Osteoblast (primary cell): ENCODE measurements around the gene RRP15. TPM values are rescaled to one million over a fixed set of nuclear protein-coding genes. Genes with fewer than 3 reads are reported as not detected.

Experiments
- DNase-seq: peaks from one replicate; pipeline ENCODE4 v3.0.0; 2011; ENCODE audit warnings: low spot score, mixed read lengths; ENCODE audit not compliant: insufficient read length; ENCODE audit errors: missing footprints
- H2AFZ ChIP-seq: 2 replicates; pipeline ENCODE4 v1.6.0; 2011; ENCODE audit warnings: mild to moderate bottlenecking, low read length
- H3K27ac ChIP-seq: 2 replicates; pipeline ENCODE4 v1.5.1; 2011; ENCODE audit warnings: mild to moderate bottlenecking, low read depth, low read length, moderate library complexity
- H3K27me3 ChIP-seq: 2 replicates; pipeline ENCODE4 v1.6.0; 2012; ENCODE audit warnings: mild to moderate bottlenecking, control low read depth, inconsistent platforms, low read length, moderate library complexity; ENCODE audit not compliant: insufficient read depth
- H3K36me3 ChIP-seq: 2 replicates; pipeline ENCODE4 v1.5.1; 2011; ENCODE audit warnings: mild to moderate bottlenecking, low read length, control low read depth, moderate library complexity; ENCODE audit not compliant: insufficient read depth
- H3K4me1 ChIP-seq: 2 replicates; pipeline ENCODE4 v1.5.1; 2011; ENCODE audit warnings: mild to moderate bottlenecking, low read length, control low read depth, moderate library complexity; ENCODE audit not compliant: insufficient read depth
- H3K4me2 ChIP-seq: 2 replicates; pipeline ENCODE4 v1.6.0; 2011; ENCODE audit warnings: mild to moderate bottlenecking, low read length; ENCODE audit not compliant: insufficient read depth
- H3K4me3 ChIP-seq: fragments of 200-600 bp; sonication (generic); 3 replicates; pipeline ENCODE4 v1.5.1; 2012; ENCODE audit warnings: mild to moderate bottlenecking, low read length, inconsistent platforms; ENCODE audit not compliant: insufficient read depth
- H3K79me2 ChIP-seq: 2 replicates; pipeline ENCODE4 v1.6.0; 2012; ENCODE audit warnings: mild to moderate bottlenecking, low read length, control low read depth, inconsistent platforms; ENCODE audit not compliant: insufficient read depth
- H3K9me3 ChIP-seq: 2 replicates; pipeline ENCODE4 v1.5.1; 2011; ENCODE audit warnings: low read depth, low read length, control low read depth
- H4K20me1 ChIP-seq: 2 replicates; pipeline ENCODE4 v1.6.0; 2012; ENCODE audit warnings: mild to moderate bottlenecking, low read length, control low read depth; ENCODE audit not compliant: insufficient read depth
- CTCF ChIP-seq: IDR thresholded peaks from 2 replicates; pipeline ENCODE4 v1.5.1; 2011; ENCODE audit warnings: mild to moderate bottlenecking, low read depth, low read length, moderate library complexity; ENCODE audit errors: extremely low read depth
- total RNA-seq: library from RNA; depleted of rRNA; stranded (reverse); fragments of >200 nt; gene quantifications from 2 replicates; pipeline ENCODE4 v1.2.3, GENCODE V29; 2012

RRP15 gene
- total RNA-seq, 1 donor, result 10.9 TPM

GRCh38 chr1:218374401-218375353 is 89.6 kb downstream of the RRP15 start:
- no peak for TF ChIP-seq CTCF
- Histone ChIP-seq H3K4me3 (no peak overlapping the region), H3K9me3 (no peaks in the 10 kb centered on the region), H4K20me1 (no peaks in the 10 kb centered on the region), H3K4me1 (peaks cover 47% of the 10 kb centered on the region), H3K79me2 (peaks cover 45% of the 10 kb centered on the region), H2AFZ (no peak overlapping the region), H3K27me3 (no peaks in the 10 kb centered on the region), H3K36me3 (no peaks in the 10 kb centered on the region), H3K27ac (peak overlapping the region; percentile 88), H3K4me2 (peak overlapping the region; percentile 62)
- DNase-seq, result no peak

GRCh38 chr1:218376722-218377121 is 91.6 kb downstream of the RRP15 start:
- Histone ChIP-seq H3K9me3 (no peaks in the 10 kb centered on the region), H3K4me3 (peak overlapping the region; percentile 27), H4K20me1 (no peaks in the 10 kb centered on the region), H3K27ac (peak overlapping the region; percentile 87), H3K4me2 (peak overlapping the region; percentile 78), H3K36me3 (no peaks in the 10 kb centered on the region), H3K4me1 (peaks cover 50% of the 10 kb centered on the region), H3K79me2 (peaks cover 35% of the 10 kb centered on the region), H3K27me3 (no peaks in the 10 kb centered on the region), H2AFZ (no peak overlapping the region)
- DNase-seq, result no peak
- no peak for TF ChIP-seq CTCF

GRCh38 chr1:218377143-218377660 is 92.1 kb downstream of the RRP15 start:
- DNase-seq, result peak; percentile 90
- Histone ChIP-seq H3K36me3 (no peaks in the 10 kb centered on the region), H3K27ac (peak overlapping the region; percentile 87), H3K79me2 (peaks cover 32% of the 10 kb centered on the region), H3K27me3 (no peaks in the 10 kb centered on the region), H3K4me2 (peak overlapping the region; percentile 78), H3K9me3 (no peaks in the 10 kb centered on the region), H2AFZ (no peak overlapping the region), H3K4me3 (peak overlapping the region; percentile 27), H4K20me1 (no peaks in the 10 kb centered on the region), H3K4me1 (peaks cover 50% of the 10 kb centered on the region)
- TF ChIP-seq CTCF, result no peak
